Astrocyte (in vitro differentiated cells and primary cell): ENCODE measurements around the gene SHISA8.

Experiments used
- EZH2 ChIP-seq: IDR thresholded peaks from 2 replicates; pipeline ENCODE4 v1.6.1; 2012; ENCODE audit warnings: mild to moderate bottlenecking, low read length, inconsistent platforms; ENCODE audit not compliant: insufficient read depth
- TF ChIP-seq, protein P1 (sequence below): IDR thresholded peaks from 2 replicates; pipeline ENCODE4 v1.5.1; 2011; ENCODE audit warnings: low read depth, mild to moderate bottlenecking, inconsistent platforms, low read length, moderate library complexity; ENCODE audit not compliant: insufficient read depth

DNA sequence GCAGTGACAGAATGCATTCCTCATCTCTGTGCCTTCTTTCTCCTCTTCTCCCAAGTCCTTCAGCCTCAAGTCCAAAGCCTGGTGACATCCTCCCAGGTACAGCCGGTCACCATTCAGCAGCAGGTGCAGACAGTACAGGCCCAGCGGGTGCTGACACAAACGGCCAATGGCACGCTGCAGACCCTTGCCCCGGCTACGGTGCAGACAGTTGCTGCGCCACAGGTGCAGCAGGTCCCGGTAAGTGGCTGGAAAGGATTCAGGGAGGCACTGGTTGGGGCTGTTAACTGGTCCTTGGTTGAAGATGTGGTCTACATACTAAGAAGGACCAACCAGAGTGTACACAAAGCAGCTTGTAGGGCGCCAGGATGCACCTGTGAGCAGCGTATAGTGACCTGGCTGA lies 46.3 kb downstream of the SHISA8 start:
- TF ChIP-seq, protein P1, sequence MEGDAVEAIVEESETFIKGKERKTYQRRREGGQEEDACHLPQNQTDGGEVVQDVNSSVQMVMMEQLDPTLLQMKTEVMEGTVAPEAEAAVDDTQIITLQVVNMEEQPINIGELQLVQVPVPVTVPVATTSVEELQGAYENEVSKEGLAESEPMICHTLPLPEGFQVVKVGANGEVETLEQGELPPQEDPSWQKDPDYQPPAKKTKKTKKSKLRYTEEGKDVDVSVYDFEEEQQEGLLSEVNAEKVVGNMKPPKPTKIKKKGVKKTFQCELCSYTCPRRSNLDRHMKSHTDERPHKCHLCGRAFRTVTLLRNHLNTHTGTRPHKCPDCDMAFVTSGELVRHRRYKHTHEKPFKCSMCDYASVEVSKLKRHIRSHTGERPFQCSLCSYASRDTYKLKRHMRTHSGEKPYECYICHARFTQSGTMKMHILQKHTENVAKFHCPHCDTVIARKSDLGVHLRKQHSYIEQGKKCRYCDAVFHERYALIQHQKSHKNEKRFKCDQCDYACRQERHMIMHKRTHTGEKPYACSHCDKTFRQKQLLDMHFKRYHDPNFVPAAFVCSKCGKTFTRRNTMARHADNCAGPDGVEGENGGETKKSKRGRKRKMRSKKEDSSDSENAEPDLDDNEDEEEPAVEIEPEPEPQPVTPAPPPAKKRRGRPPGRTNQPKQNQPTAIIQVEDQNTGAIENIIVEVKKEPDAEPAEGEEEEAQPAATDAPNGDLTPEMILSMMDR = no peak
- no peak for TF ChIP-seq EZH2
